CD4-positive, alpha-beta memory T cell (primary cell): ENCODE data around the gene CENPM. TPM values are rescaled to one million over a fixed set of nuclear protein-coding genes. Genes with fewer than 3 reads are reported as not detected.

Experiments used
- CTCF ChIA-PET: fragments of 350-600 bp; sonication (Branson Sonifier 250); formaldehyde crosslinking; loops from one replicate; lab custom pipeline; 2021; ENCODE audit warnings: inconsistent platforms; ENCODE audit not compliant: partially characterized antibody; lab: Charles Lee
- POLR2A ChIA-PET: fragments of 350-600 bp; sonication (Branson Sonifier 250); formaldehyde crosslinking; loops from one replicate; lab custom pipeline; 2021; ENCODE audit not compliant: partially characterized antibody; lab: Charles Lee
- DNase-seq, 5 donors: peaks; one replicate each; pipeline versions ENCODE4 v3.0.0 to v3.0.0-alpha.2; 2020 to 2022; ENCODE audit warnings: mixed read lengths in 1 of 5
- H3K27ac ChIP-seq: one replicate; pipeline ENCODE4 v1.7.0; 2013; ENCODE audit warnings: low read depth, low read length
- H3K27me3 ChIP-seq: 2 replicates; pipeline ENCODE4 v1.7.0; 2013; ENCODE audit warnings: mild to moderate bottlenecking, low read length, moderate library complexity; ENCODE audit not compliant: insufficient read depth
- H3K36me3 ChIP-seq: 2 replicates; pipeline ENCODE4 v1.7.0; 2013; ENCODE audit warnings: mild to moderate bottlenecking, low read length, moderate library complexity; ENCODE audit not compliant: insufficient read depth
- H3K4me1 ChIP-seq: 2 replicates; pipeline ENCODE4 v1.7.0; 2013; ENCODE audit warnings: mild to moderate bottlenecking, low read length, moderate library complexity; ENCODE audit not compliant: insufficient read depth
- H3K4me3 ChIP-seq, 2 donors: one replicate each; pipeline ENCODE4 v1.7.0; 2013; ENCODE audit warnings: low read length in 2 of 2, mild to moderate bottlenecking in 1 of 2
- H3K9me3 ChIP-seq, 2 donors: one replicate each; pipeline ENCODE4 v1.7.0; 2013; ENCODE audit warnings: low read length in 2 of 2, control low read depth in 1 of 2; ENCODE audit not compliant: control insufficient read depth in 1 of 2
- H3K27ac Mint-ChIP-seq, 7 donors: one replicate each; pipeline ENCODE4 v1.8.0; 2020 to 2021; ENCODE audit warnings: mixed read lengths in 7 of 7, mild to moderate bottlenecking in 6 of 7, inconsistent platforms in 3 of 7, moderate library complexity in 3 of 7
- H3K27me3 Mint-ChIP-seq, 2 donors: one replicate each; pipeline ENCODE4 v1.8.0; 2020 to 2021; ENCODE audit warnings: mixed read lengths in 2 of 2
- H3K36me3 Mint-ChIP-seq, 2 donors: one replicate each; pipeline ENCODE4 v1.8.0; 2020 to 2021; ENCODE audit warnings: mixed read lengths in 2 of 2, inconsistent platforms in 1 of 2, mild to moderate bottlenecking in 1 of 2
- H3K4me1 Mint-ChIP-seq, 4 donors: one replicate each; pipeline ENCODE4 v1.8.0; 2020 to 2021; ENCODE audit warnings: mixed read lengths in 4 of 4, mild to moderate bottlenecking in 1 of 4
- H3K4me3 Mint-ChIP-seq, 8 donors: one replicate each; pipeline ENCODE4 v1.8.0; 2020 to 2021; ENCODE audit warnings: mixed read lengths in 8 of 8, mild to moderate bottlenecking in 7 of 8, moderate library complexity in 6 of 8, inconsistent platforms in 3 of 8
- H3K9me3 Mint-ChIP-seq, 8 donors: one replicate each; pipeline ENCODE4 v1.8.0; 2020 to 2021; ENCODE audit warnings: mixed read lengths in 8 of 8, mild to moderate bottlenecking in 5 of 8, inconsistent platforms in 3 of 8, moderate library complexity in 1 of 8
- intact Hi-C: fragments of 100-400 bp; cut with micrococcal nuclease; formaldehyde crosslinking; loops from one replicate; pipeline ENCODE4 v1.15.1; 2023
- polyA plus RNA-seq, 2 donors: library from polyadenylated mRNA; unstranded; fragments of 300-500 nt; fragmentation: Illumina TruSeq; gene quantifications; one replicate each; pipeline ENCODE4 v1.2.3, GENCODE V29; 2021
- total RNA-seq, 2 experiments: library from RNA; stranded (reverse); gene quantifications; one replicate each; pipeline ENCODE4 v1.2.3, GENCODE V29; 2021

CENPM gene
- total and polyA plus RNA-seq, 4 experiments from 2014 or later = 7.6 to 19.2 (median 13.1) TPM

GRCh38 chr22:41934284-41935014 lies 12.5 kb downstream of the CENPM start:
- Histone ChIP-seq H3K9me3 (no peaks in the 10 kb centered on the region), H3K36me3 (no peaks in the 10 kb centered on the region), H3K4me3 (no peak overlapping the region), H3K27ac (no peak overlapping the region), H3K27me3 (no peaks in the 10 kb centered on the region), H3K4me1 (peaks cover 19% of the 10 kb centered on the region)
- intact Hi-C loops = no loop called here
- no peak for DNase-seq
- H3K27ac Mint-ChIP-seq = peak overlapping the region in 4 of 7 donors; percentile 12 to 66 (median 48)
- H3K36me3 Mint-ChIP-seq = no peaks in the 10 kb centered on the region
- ChIA-PET POLR2A (interaction anchor here (1.1 to 1.7 kb wide), 3 partner anchors 8 to 153 kb away, joined by 4 to 8 read pairs (median 5); partner anchors contain the start of genes SREBF2 and TNFRSF13C), CTCF (interaction anchor here (0.8 to 8.0 kb wide), 3 partner anchors 8 to 237 kb away, joined by 3 to 115 read pairs (median 6); partner anchors contain the start of gene TNFRSF13C)
- H3K9me3 Mint-ChIP-seq = peaks cover 0 to 4% (median 0%) of the 10 kb centered on the region in 8 donors
- no peaks in the 10 kb centered on the region for H3K27me3 Mint-ChIP-seq
- H3K4me1 Mint-ChIP-seq = peaks cover 13 to 23% (median 18%) of the 10 kb centered on the region in 4 donors
- no peak overlapping the region for H3K4me3 Mint-ChIP-seq

GRCh38 chr22:41933411-41934177 lies 13.4 kb downstream of the CENPM start:
- H3K36me3 Mint-ChIP-seq = no peaks in the 10 kb centered on the region
- Histone ChIP-seq H3K9me3 (no peaks in the 10 kb centered on the region), H3K36me3 (no peaks in the 10 kb centered on the region), H3K4me1 (peaks cover 10% of the 10 kb centered on the region), H3K27ac (no peak overlapping the region), H3K4me3 (no peak overlapping the region), H3K27me3 (no peaks in the 10 kb centered on the region)
- intact Hi-C loops = loop anchor here (2.0 kb wide), 1 partner anchor 23 kb away; no protein-coding TSS in a partner anchor
- no peaks in the 10 kb centered on the region for H3K9me3 Mint-ChIP-seq
- H3K27ac Mint-ChIP-seq = peak overlapping the region in 3 of 7 donors; percentile 42 to 57 (median 56)
- DNase-seq = no peak
- H3K4me3 Mint-ChIP-seq = no peak overlapping the region
- CTCF ChIA-PET = interaction anchor here (8.0 kb wide), 1 partner anchor 8 kb away, joined by 115 read pairs; the partner anchor contains the start of gene TNFRSF13C
- no peaks in the 10 kb centered on the region for H3K27me3 Mint-ChIP-seq
- peaks cover 6 to 15% (median 11%) of the 10 kb centered on the region in 4 donors for H3K4me1 Mint-ChIP-seq
- POLR2A ChIA-PET = interaction anchor here (1.1 to 1.7 kb wide), 3 partner anchors 7 to 152 kb away, joined by 4 to 8 read pairs (median 5); partner anchors contain the start of genes SREBF2 and TNFRSF13C

GRCh38 chr22:41932353-41932752 lies 14.6 kb downstream of the CENPM start:
- no peak overlapping the region for H3K27ac Mint-ChIP-seq
- Histone ChIP-seq H3K4me3 (no peak overlapping the region), H3K27ac (no peak overlapping the region), H3K36me3 (no peaks in the 10 kb centered on the region), H3K4me1 (peaks cover 10% of the 10 kb centered on the region), H3K27me3 (no peaks in the 10 kb centered on the region), H3K9me3 (no peaks in the 10 kb centered on the region)
- H3K4me1 Mint-ChIP-seq = peaks cover 4 to 20% (median 8%) of the 10 kb centered on the region in 4 donors
- H3K9me3 Mint-ChIP-seq = no peaks in the 10 kb centered on the region
- H3K27me3 Mint-ChIP-seq = no peaks in the 10 kb centered on the region
- ChIA-PET POLR2A (no interaction called here), CTCF (interaction anchor here (1.3 kb wide), 1 partner anchor 8 kb away, joined by 6 read pairs; no protein-coding TSS in a partner anchor)
- DNase-seq = no peak
- no peak overlapping the region for H3K4me3 Mint-ChIP-seq
- intact Hi-C loops = loop anchor here (2.0 kb wide), 1 partner anchor 24 kb away; no protein-coding TSS in a partner anchor
- no peaks in the 10 kb centered on the region for H3K36me3 Mint-ChIP-seq

- Mint-ChIP-seq H3K27me3 (no peaks in the 10 kb centered on the region), H3K4me3 (no peak overlapping the region), H3K4me1 (peaks cover 2 to 22% (median 5%) of the 10 kb centered on the region in 4 donors), H3K36me3 (no peaks in the 10 kb centered on the region), H3K27ac (peak overlapping the region in 1 of 7 donors; percentile 68), H3K9me3 (no peaks in the 10 kb centered on the region)
- Histone ChIP-seq H3K27ac (no peak overlapping the region), H3K27me3 (no peaks in the 10 kb centered on the region), H3K4me1 (peaks cover 7% of the 10 kb centered on the region), H3K4me3 (no peak overlapping the region), H3K36me3 (no peaks in the 10 kb centered on the region), H3K9me3 (no peaks in the 10 kb centered on the region)
- no peak for DNase-seq
- intact Hi-C loops = loop anchor here (2.0 kb wide), 1 partner anchor 25 kb away; no protein-coding TSS in a partner anchor
- POLR2A ChIA-PET = no interaction called here
- CTCF ChIA-PET = interaction anchor here (0.7 to 1.3 kb wide), 2 partner anchors 9 to 234 kb away, joined by 3 to 6 read pairs; no protein-coding TSS in a partner anchor
Observed at GRCh38 chr22:41931701-41932269, 15.2 kb downstream of the CENPM start.

GRCh38 chr22:41929418-41929810 lies 17.5 kb downstream of the CENPM start:
- H3K36me3 Mint-ChIP-seq = no peaks in the 10 kb centered on the region
- DNase-seq = no peak
- H3K9me3 ChIP-seq = no peaks in the 10 kb centered on the region
- no peak overlapping the region for H3K27ac ChIP-seq
- H3K4me3 Mint-ChIP-seq = no peak overlapping the region
- no peaks in the 10 kb centered on the region for H3K27me3 Mint-ChIP-seq
- ChIA-PET CTCF (interaction anchor here (6.7 kb wide), 1 partner anchor 8 kb away, joined by 115 read pairs; no protein-coding TSS in a partner anchor), POLR2A (interaction anchor here (1.0 to 8.0 kb wide), 2 partner anchors 9 to 129 kb away, joined by 4 to 223 read pairs; partner anchors contain the start of gene CCDC134)
- intact Hi-C loops = loop anchor here (5.0 kb wide), 1 partner anchor 67 kb away; no protein-coding TSS in a partner anchor
- H3K27me3 ChIP-seq = no peaks in the 10 kb centered on the region
- peak overlapping the region in 1 of 7 donors; percentile 70 for H3K27ac Mint-ChIP-seq
- no peaks in the 10 kb centered on the region for H3K36me3 ChIP-seq
- H3K4me1 Mint-ChIP-seq = peaks cover 3 to 25% (median 10%) of the 10 kb centered on the region in 4 donors
- peaks cover 0 to 3% (median 0%) of the 10 kb centered on the region in 8 donors for H3K9me3 Mint-ChIP-seq
- no peak overlapping the region for H3K4me3 ChIP-seq
- H3K4me1 ChIP-seq = peaks cover 15% of the 10 kb centered on the region

- no peak overlapping the region for H3K4me3 Mint-ChIP-seq
- no peaks in the 10 kb centered on the region for H3K36me3 Mint-ChIP-seq
- Histone ChIP-seq H3K36me3 (no peaks in the 10 kb centered on the region), H3K27ac (no peak overlapping the region), H3K9me3 (no peaks in the 10 kb centered on the region), H3K27me3 (no peaks in the 10 kb centered on the region), H3K4me3 (no peak overlapping the region), H3K4me1 (peaks cover 15% of the 10 kb centered on the region)
- peaks cover 3 to 25% (median 10%) of the 10 kb centered on the region in 4 donors for H3K4me1 Mint-ChIP-seq
- peak overlapping the region in 2 of 7 donors; percentile 70 to 80 for H3K27ac Mint-ChIP-seq
- POLR2A ChIA-PET = interaction anchor here (1.0 to 8.0 kb wide), 2 partner anchors 10 to 129 kb away, joined by 4 to 223 read pairs; partner anchors contain the start of gene CCDC134
- intact Hi-C loops = loop anchor here (5.0 kb wide), 1 partner anchor 67 kb away; no protein-coding TSS in a partner anchor
- CTCF ChIA-PET = interaction anchor here (6.7 kb wide), 1 partner anchor 9 kb away, joined by 115 read pairs; no protein-coding TSS in a partner anchor
- no peaks in the 10 kb centered on the region for H3K27me3 Mint-ChIP-seq
- H3K9me3 Mint-ChIP-seq = peaks cover 0 to 3% (median 0%) of the 10 kb centered on the region in 8 donors
- no peak for DNase-seq
Observed at GRCh38 chr22:41928593-41929417, 18.1 kb downstream of the CENPM start.
